Heart right ventricle (tissue), 16 donors: ENCODE results near the gene METTL9. TPM values are rescaled to one million over a fixed set of nuclear protein-coding genes. Genes with fewer than 3 reads are reported as not detected.

Experiments used
- ATAC-seq, 8 donors: fragments of 200-7000 bp; cut with Tn5 transposase; one replicate each; pipeline ENCODE4 v1.9.1; 2020; ENCODE audit warnings: mild to moderate bottlenecking in 8 of 8, moderate library complexity in 8 of 8, moderate number of reproducible peaks in 1 of 8
- DNase-seq, 2 donors: peaks; one replicate each; pipeline ENCODE4 v3.0.0-alpha.2; 2020
- H3K27ac ChIP-seq, 10 donors: fragments of 200-600 bp; sonication (generic) in 2 of 10; one replicate each; pipeline versions ENCODE4 v1.5.0 to v1.8.0; 2020 to 2022; ENCODE audit warnings: mild to moderate bottlenecking in 3 of 10
- H3K27me3 ChIP-seq, 7 donors: fragments of 200-600 bp; one replicate each; pipeline ENCODE4 v1.8.0; 2021 to 2022; ENCODE audit warnings: mild to moderate bottlenecking in 2 of 7
- H3K36me3 ChIP-seq, 9 donors: fragments of 200-600 bp; sonication (generic) in 1 of 9; one replicate each; pipeline versions ENCODE4 v1.5.0 to v1.8.0; 2020 to 2022; ENCODE audit warnings: mild to moderate bottlenecking in 2 of 9
- H3K4me1 ChIP-seq, 9 donors: fragments of 200-600 bp; sonication (generic) in 1 of 9; one replicate each; pipeline versions ENCODE4 v1.5.0 to v1.8.0; 2020 to 2022; ENCODE audit warnings: mild to moderate bottlenecking in 4 of 9
- H3K4me3 ChIP-seq, 10 donors: fragments of 200-600 bp; sonication (generic) in 2 of 10; one replicate each; pipeline versions ENCODE4 v1.5.0 to v1.8.0; 2020 to 2022; ENCODE audit warnings: mild to moderate bottlenecking in 7 of 10, moderate library complexity in 2 of 10
- H3K9me3 ChIP-seq, 11 donors: fragments of 200-600 bp in 10 of 11; sonication (generic) in 2 of 11; one replicate each; pipeline versions ENCODE4 v1.5.0 to v1.8.0; 2013 to 2022; ENCODE audit warnings: mild to moderate bottlenecking in 2 of 11, control low read depth in 1 of 11, moderate library complexity in 1 of 11
- WGBS, 2 donors: extraction: QIAGEN DNeasy Blood & Tissue Kit; methylation state at CpG; one replicate each; pipeline ENCODE4 v1.1.7; 2013; ENCODE audit warnings: inconsistent platforms in 1 of 2; 5-methylcytosine and 5-hydroxymethylcytosine counted together
- intact Hi-C, 10 donors: fragments of 100-400 bp; cut with DNase I; formaldehyde crosslinking; loops; one replicate each; pipeline versions ENCODE4 v1.11.1 to v1.14.2; 2022
- polyA plus RNA-seq, 2 donors: library from polyadenylated mRNA; stranded (reverse); fragments of 200-250 nt; gene quantifications; one replicate each; pipeline ENCODE4 v1.2.3, GENCODE V29; 2013
- total RNA-seq, 10 donors: library from RNA; stranded (reverse); fragmentation: NEBNext Ultra II Directional in 3 of 10; extraction: Animal tissue kit (Norgen Biotek cat#: 25700) in 3 of 10; gene quantifications; one replicate each; pipeline versions ENCODE4 v1.2.1 to v1.2.4, GENCODE V29; 2021 to 2023
- TF ChIP-seq, protein P1 (sequence below), 9 donors: fragments of 200-600 bp; sonication (generic) in 2 of 9; IDR thresholded peaks; one replicate each; pipeline versions ENCODE4 v1.5.0 to v1.8.0; 2021 to 2022; ENCODE audit warnings: antibody characterized with exemption in 9 of 9, mild to moderate bottlenecking in 5 of 9, moderate library complexity in 1 of 9
- donor health status: Arrhythmogenic right ventricular cardiomyopathy.
- donor health status: ischemic (EF 13 %, LVEDD 7.1; RV severe dilation, severe dysfunction).
- donor health status: healthy with polysubstance abuse.
- donor health status: DM: no; HTN: yes; CAD: no.
- donor health status: DM: no; HTN: no; CAD: no.
- donor health status: ischemic (EF 25% LVEDD 6.9; RV normal size, moderate dysfunction).
- donor health status: ischemic (EF 25% LVEDD 5.7; RV mildly dilated, moderate dysfunction).
- donor health status: healthy.
- donor health status: DM: yes; HTN: yes; CAD: no.
- donor health status: Ischemic cardiomyopathy.
- donor health status: ischemic (EF 35%, LVEDD 5.7; RV mildly dilated, moderate dysfunction).
- donor health status: nonischemic (EF 11% LVEDD 7.7; RV severe dilation, severe dysfunction).
- donor health status: DM: yes; HTN: yes; CAD: no.
- donor health status: PGD.
- donor health status: ischemic (EF 29% LVEDD 5.4; RV normal size, mild dysfunction).
- donor health status: nonischemic (EF 23%, LVEDD 6.1; RV moderate dilation, normal function).

METTL9 gene
- total and polyA plus RNA-seq, 12 donors, result 11.9 to 66.0 (median 51.4) TPM

- Histone ChIP-seq H3K27ac (no peak overlapping the region), H3K27me3 (no peaks in the 10 kb centered on the region), H3K36me3 (peaks cover 0 to 39% (median 4%) of the 10 kb centered on the region in 9 donors), H3K4me3 (no peak overlapping the region), H3K4me1 (peaks cover 0 to 70% (median 29%) of the 10 kb centered on the region in 9 donors), H3K9me3 (no peaks in the 10 kb centered on the region)
- WGBS, 2 donors, result 97 to 98% methylated on average over 3 of the region's 3 CpGs
- ATAC-seq (no peak), DNase-seq (no peak)
- TF ChIP-seq, protein P1, sequence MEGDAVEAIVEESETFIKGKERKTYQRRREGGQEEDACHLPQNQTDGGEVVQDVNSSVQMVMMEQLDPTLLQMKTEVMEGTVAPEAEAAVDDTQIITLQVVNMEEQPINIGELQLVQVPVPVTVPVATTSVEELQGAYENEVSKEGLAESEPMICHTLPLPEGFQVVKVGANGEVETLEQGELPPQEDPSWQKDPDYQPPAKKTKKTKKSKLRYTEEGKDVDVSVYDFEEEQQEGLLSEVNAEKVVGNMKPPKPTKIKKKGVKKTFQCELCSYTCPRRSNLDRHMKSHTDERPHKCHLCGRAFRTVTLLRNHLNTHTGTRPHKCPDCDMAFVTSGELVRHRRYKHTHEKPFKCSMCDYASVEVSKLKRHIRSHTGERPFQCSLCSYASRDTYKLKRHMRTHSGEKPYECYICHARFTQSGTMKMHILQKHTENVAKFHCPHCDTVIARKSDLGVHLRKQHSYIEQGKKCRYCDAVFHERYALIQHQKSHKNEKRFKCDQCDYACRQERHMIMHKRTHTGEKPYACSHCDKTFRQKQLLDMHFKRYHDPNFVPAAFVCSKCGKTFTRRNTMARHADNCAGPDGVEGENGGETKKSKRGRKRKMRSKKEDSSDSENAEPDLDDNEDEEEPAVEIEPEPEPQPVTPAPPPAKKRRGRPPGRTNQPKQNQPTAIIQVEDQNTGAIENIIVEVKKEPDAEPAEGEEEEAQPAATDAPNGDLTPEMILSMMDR (IDR thresholded peaks at IDR 0.05), result no peak
- intact Hi-C loops, result no loop called here
These were observed 15.5 kb downstream of the METTL9 start for GRCh38 chr16:21614896-21615295.

DNA sequence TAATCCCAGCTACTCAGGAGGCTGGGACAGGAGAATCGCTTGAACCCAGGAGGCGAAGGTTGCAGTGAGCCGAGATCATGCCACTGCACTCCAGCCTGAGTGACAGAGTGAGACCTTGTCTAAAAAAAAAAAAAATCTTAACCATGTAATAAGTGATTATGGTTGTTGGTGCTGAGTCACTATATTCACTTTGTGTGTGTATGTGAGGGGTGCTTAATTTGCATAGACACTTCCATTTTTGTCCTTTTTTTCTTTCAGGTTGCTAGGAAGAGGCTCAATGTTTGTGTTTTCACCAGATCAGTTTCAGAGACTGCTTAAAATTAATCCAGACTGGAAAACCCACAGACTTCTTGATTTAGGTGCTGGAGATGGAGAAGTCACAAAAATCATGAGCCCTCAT lies 18.2 kb downstream of the METTL9 start:
- DNase-seq (no peak), ATAC-seq (no peak)
- Histone ChIP-seq H3K27ac (no peak overlapping the region), H3K4me3 (no peak overlapping the region), H3K4me1 (peaks cover 0 to 46% (median 3%) of the 10 kb centered on the region in 9 donors), H3K36me3 (peaks cover 0 to 56% (median 4%) of the 10 kb centered on the region in 9 donors), H3K27me3 (no peaks in the 10 kb centered on the region), H3K9me3 (no peaks in the 10 kb centered on the region)
- intact Hi-C loops, result no loop called here
- TF ChIP-seq, protein P1 (IDR thresholded peaks at IDR 0.05), result no peak
- 97 to 99% methylated on average over 3 of the region's 3 CpGs for WGBS, 2 donors

- 98% methylated on average over 5 of the region's 5 CpGs for WGBS, 2 donors
- H3K4me1 ChIP-seq, result peaks cover 0 to 39% (median 0%) of the 10 kb centered on the region in 9 donors
- DNase-seq (no peak), ATAC-seq (no peak)
- intact Hi-C loops, result no loop called here
- H3K9me3 ChIP-seq, result no peaks in the 10 kb centered on the region
- peaks cover 0 to 61% (median 4%) of the 10 kb centered on the region in 9 donors for H3K36me3 ChIP-seq
- H3K27me3 ChIP-seq, result no peaks in the 10 kb centered on the region
- TF ChIP-seq, protein P1 (IDR thresholded peaks at IDR 0.05), result no peak
- H3K4me3 ChIP-seq, result no peak overlapping the region
- H3K27ac ChIP-seq, result no peak overlapping the region
These were observed 18.9 kb downstream of the METTL9 start for GRCh38 chr16:21618281-21618680.

GRCh38 chr16:21619765-21620425 lies 20.5 kb downstream of the METTL9 start:
- H3K27ac ChIP-seq, result no peak overlapping the region
- intact Hi-C loops, result no loop called here
- peaks cover 0 to 74% (median 4%) of the 10 kb centered on the region in 9 donors for H3K36me3 ChIP-seq
- H3K4me3 ChIP-seq, result no peak overlapping the region
- ATAC-seq (no peak), DNase-seq (no peak)
- H3K27me3 ChIP-seq, result no peaks in the 10 kb centered on the region
- 82 to 83% methylated on average over 4 of the region's 4 CpGs for WGBS, 2 donors
- peaks cover 0 to 39% (median 0%) of the 10 kb centered on the region in 9 donors for H3K4me1 ChIP-seq
- TF ChIP-seq, protein P1 (IDR thresholded peaks at IDR 0.05), result no peak
- H3K9me3 ChIP-seq, result no peaks in the 10 kb centered on the region
